SK-N-SH (cell line): Measurements from ENCODE around the gene TENT5A.

ENCODE experiments used
- CTCF ChIP-seq: fragments of 200-600 bp; sonication (generic); IDR thresholded peaks from 2 replicates; pipeline ENCODE4 v1.6.1; 2017; ENCODE audit warnings: antibody characterized with exemption, mild to moderate bottlenecking, moderate library complexity
- TAF1 ChIP-seq: IDR thresholded peaks from 2 replicates; pipeline ENCODE4 v1.6.1; 2012; ENCODE audit warnings: low read depth, mild to moderate bottlenecking, low read length, moderate library complexity, borderline replicate concordance
- TEAD4 ChIP-seq: IDR thresholded peaks from 2 replicates; pipeline ENCODE4 v1.4.0; 2012; ENCODE audit warnings: mild to moderate bottlenecking, borderline replicate concordance; ENCODE audit not compliant: insufficient read depth

GRCh38 chr6:81759782-81760181 lies 7.3 kb upstream of the TENT5A start:
- TF ChIP-seq CTCF = no peak
- TF ChIP-seq TEAD4 = no peak
- TF ChIP-seq TAF1 = no peak
